Activated B cell treated with CpG ODN at 0.5 μM for 24 hours (primary cell): ENCODE results near the gene TNFAIP3. TPM values are rescaled to one million over a fixed set of nuclear protein-coding genes. Genes with fewer than 3 reads are reported as not detected.

Experiments
- ATAC-seq: fragments of 200-7000 bp; cut with Tn5 transposase; one replicate; pipeline ENCODE4 v1.10.0; 2021; ENCODE audit warnings: low read depth, mild to moderate bottlenecking, moderate library complexity
- CTCF ChIA-PET: fragments of 350-600 bp; sonication (Branson Sonifier 250); formaldehyde crosslinking; loops from one replicate; lab custom pipeline; 2021; ENCODE audit warnings: antibody characterized with exemption; lab: Charles Lee
- POLR2A ChIA-PET: fragments of 350-600 bp; sonication (Branson Sonifier 250); formaldehyde crosslinking; loops from one replicate; lab custom pipeline; 2021; ENCODE audit warnings: antibody characterized with exemption; lab: Charles Lee
- DNase-seq: peaks from one replicate; pipeline ENCODE4 v3.0.0; 2022
- H3K27ac Mint-ChIP-seq: one replicate; pipeline ENCODE4 v1.8.0; 2020; ENCODE audit warnings: mixed read lengths
- H3K27me3 Mint-ChIP-seq: one replicate; pipeline ENCODE4 v1.8.0; 2021; ENCODE audit warnings: mixed read lengths
- H3K36me3 Mint-ChIP-seq: one replicate; pipeline ENCODE4 v1.8.0; 2021; ENCODE audit warnings: low read depth, mixed read lengths
- H3K4me1 Mint-ChIP-seq: one replicate; pipeline ENCODE4 v1.8.0; 2021; ENCODE audit warnings: mixed read lengths
- H3K4me3 Mint-ChIP-seq: one replicate; pipeline ENCODE4 v1.8.0; 2020; ENCODE audit warnings: mild to moderate bottlenecking, mixed read lengths
- H3K9me3 Mint-ChIP-seq: one replicate; pipeline ENCODE4 v1.8.0; 2020; ENCODE audit warnings: mixed read lengths
- CTCF ChIP-seq: fragments of 200-600 bp; IDR thresholded peaks from one replicate; pipeline ENCODE4 v1.8.0; 2022; ENCODE audit warnings: antibody characterized with exemption, mild to moderate bottlenecking
- intact Hi-C: fragments of 100-400 bp; cut with micrococcal nuclease; formaldehyde crosslinking; loops from one replicate; pipeline ENCODE4 v1.15.1; 2024
- total RNA-seq: library from RNA; stranded (reverse); gene quantifications from 2 replicates; pipeline ENCODE4 v1.2.3, GENCODE V29; 2022

TNFAIP3 gene
- total RNA-seq, 1 donor from 2014 or later, result 226 TPM

GRCh38 chr6:137875058-137875520 lies 8.0 kb downstream of the TNFAIP3 start:
- Mint-ChIP-seq H3K27ac (peak overlapping the region; percentile 94), H3K27me3 (no peaks in the 10 kb centered on the region), H3K9me3 (no peaks in the 10 kb centered on the region), H3K4me1 (peaks cover 69% of the 10 kb centered on the region), H3K36me3 (peaks cover 96% of the 10 kb centered on the region), H3K4me3 (peak overlapping the region; percentile 50)
- ChIA-PET POLR2A (interaction anchor here (0.7 to 1.4 kb wide), 2 partner anchors 9 kb away, joined by 3 read pairs; no protein-coding TSS in a partner anchor), CTCF (interaction anchor here (0.9 to 10.8 kb wide), 5 partner anchors 8 to 73 kb away, joined by 3 to 132 read pairs (median 4); partner anchors contain the start of gene TNFAIP3)
- intact Hi-C loops, result no loop called here
- TF ChIP-seq CTCF, result no peak
- no peak for ATAC-seq
- no peak for DNase-seq

GRCh38 chr6:137875606-137876005 lies 8.5 kb downstream of the TNFAIP3 start:
- H3K4me1 Mint-ChIP-seq, result peaks cover 65% of the 10 kb centered on the region
- intact Hi-C loops, result no loop called here
- H3K27me3 Mint-ChIP-seq, result no peaks in the 10 kb centered on the region
- POLR2A ChIA-PET, result interaction anchor here (1.4 kb wide), 1 partner anchor 9 kb away, joined by 3 read pairs; no protein-coding TSS in a partner anchor
- ATAC-seq, result no peak
- DNase-seq, result no peak
- H3K27ac Mint-ChIP-seq, result no peak overlapping the region
- peaks cover 97% of the 10 kb centered on the region for H3K36me3 Mint-ChIP-seq
- no peaks in the 10 kb centered on the region for H3K9me3 Mint-ChIP-seq
- TF ChIP-seq CTCF, result no peak
- H3K4me3 Mint-ChIP-seq, result no peak overlapping the region
- CTCF ChIA-PET, result interaction anchor here (0.6 to 10.8 kb wide), 5 partner anchors 9 to 168 kb away, joined by 3 to 132 read pairs (median 4); partner anchors contain the start of gene TNFAIP3

GRCh38 chr6:137876547-137876946 lies 9.5 kb downstream of the TNFAIP3 start:
- Mint-ChIP-seq H3K4me1 (peaks cover 59% of the 10 kb centered on the region), H3K36me3 (peaks cover 95% of the 10 kb centered on the region)
- POLR2A ChIA-PET, result interaction anchor here (1.2 kb wide), 2 partner anchors 49 to 63 kb away, joined by 3 read pairs; no protein-coding TSS in a partner anchor

GRCh38 chr6:137877113-137877512 lies 10.1 kb downstream of the TNFAIP3 start:
- Mint-ChIP-seq H3K4me1 (peaks cover 53% of the 10 kb centered on the region), H3K36me3 (peaks cover 95% of the 10 kb centered on the region), H3K27ac (peak overlapping the region; percentile 12), H3K4me3 (no peak overlapping the region), H3K9me3 (no peaks in the 10 kb centered on the region), H3K27me3 (no peaks in the 10 kb centered on the region)
- intact Hi-C loops, result no loop called here
- CTCF ChIA-PET, result interaction anchor here (0.6 to 3.8 kb wide), 4 partner anchors 28 to 169 kb away, joined by 3 to 11 read pairs (median 4); no protein-coding TSS in a partner anchor
- no peak for ATAC-seq
- POLR2A ChIA-PET, result interaction anchor here (1.2 kb wide), 2 partner anchors 48 to 62 kb away, joined by 3 read pairs; no protein-coding TSS in a partner anchor
- no peak for DNase-seq
- TF ChIP-seq CTCF, result no peak

More at GRCh38 chr6:137876547-137876946, 9.5 kb downstream of the TNFAIP3 start:
- DNase-seq (no peak), ATAC-seq (no peak)
- intact Hi-C loops, result no loop called here
- no peak overlapping the region for H3K4me3 Mint-ChIP-seq
- no peak for TF ChIP-seq CTCF
- H3K27ac Mint-ChIP-seq, result no peak overlapping the region
- H3K27me3 Mint-ChIP-seq, result no peaks in the 10 kb centered on the region
- CTCF ChIA-PET, result interaction anchor here (0.8 to 3.8 kb wide), 3 partner anchors 63 to 168 kb away, joined by 3 to 11 read pairs (median 5); no protein-coding TSS in a partner anchor
- H3K9me3 Mint-ChIP-seq, result no peaks in the 10 kb centered on the region

- H3K27me3 Mint-ChIP-seq, result no peaks in the 10 kb centered on the region
- H3K4me1 Mint-ChIP-seq, result peaks cover 53% of the 10 kb centered on the region
- H3K9me3 Mint-ChIP-seq, result no peaks in the 10 kb centered on the region
- ChIA-PET CTCF (interaction anchor here (0.6 to 3.8 kb wide), 3 partner anchors 28 to 67 kb away, joined by 3 to 11 read pairs (median 5); no protein-coding TSS in a partner anchor), POLR2A (interaction anchor here (0.6 kb wide), 1 partner anchor 31 kb away, joined by 5 read pairs; no protein-coding TSS in a partner anchor)
- H3K4me3 Mint-ChIP-seq, result no peak overlapping the region
- peak overlapping the region; percentile 35 for H3K27ac Mint-ChIP-seq
- no peak for DNase-seq
- intact Hi-C loops, result no loop called here
- H3K36me3 Mint-ChIP-seq, result peaks cover 95% of the 10 kb centered on the region
- no peak for TF ChIP-seq CTCF
- ATAC-seq, result no peak
Observed at GRCh38 chr6:137877606-137878005, 10.5 kb downstream of the TNFAIP3 start.
